ENCODE data around the gene PIP5K1B. TPM values are rescaled to one million over a fixed set of nuclear protein-coding genes. Genes with fewer than 3 reads are reported as not detected.

Gene PIP5K1B
- total RNA-seq, 1 experiment from 2014 or later = not detected

DNA sequence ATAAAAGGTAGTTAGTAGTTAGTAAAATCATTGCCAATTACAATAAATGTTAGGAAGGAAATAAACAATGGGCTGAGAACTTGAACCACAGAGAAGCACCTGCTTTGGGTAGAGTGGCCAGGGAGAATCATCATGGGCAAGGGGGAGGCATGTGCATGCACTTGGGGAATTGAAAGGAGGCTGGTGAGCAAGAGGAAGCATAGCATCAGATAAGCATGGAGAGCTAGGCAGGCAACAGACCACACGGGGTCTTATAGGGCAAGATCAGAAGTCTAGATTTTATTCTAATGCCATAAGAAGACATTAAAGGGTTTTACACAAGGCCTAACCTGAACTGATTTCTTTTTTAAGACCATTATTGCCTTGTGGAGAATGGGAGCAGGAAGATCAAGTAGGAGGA is 93.4 kb downstream of the PIP5K1B start:
- TF ChIP-seq EZH2 (IDR thresholded peaks at IDR 0.05; ENCODE audit: low read length, unreplicated experiment) = no peak
- no peak for TF ChIP-seq EZH2phosphoT487 (IDR thresholded peaks at IDR 0.05; ENCODE audit: borderline replicate concordance, low read length)
- TF ChIP-seq, protein P1, sequence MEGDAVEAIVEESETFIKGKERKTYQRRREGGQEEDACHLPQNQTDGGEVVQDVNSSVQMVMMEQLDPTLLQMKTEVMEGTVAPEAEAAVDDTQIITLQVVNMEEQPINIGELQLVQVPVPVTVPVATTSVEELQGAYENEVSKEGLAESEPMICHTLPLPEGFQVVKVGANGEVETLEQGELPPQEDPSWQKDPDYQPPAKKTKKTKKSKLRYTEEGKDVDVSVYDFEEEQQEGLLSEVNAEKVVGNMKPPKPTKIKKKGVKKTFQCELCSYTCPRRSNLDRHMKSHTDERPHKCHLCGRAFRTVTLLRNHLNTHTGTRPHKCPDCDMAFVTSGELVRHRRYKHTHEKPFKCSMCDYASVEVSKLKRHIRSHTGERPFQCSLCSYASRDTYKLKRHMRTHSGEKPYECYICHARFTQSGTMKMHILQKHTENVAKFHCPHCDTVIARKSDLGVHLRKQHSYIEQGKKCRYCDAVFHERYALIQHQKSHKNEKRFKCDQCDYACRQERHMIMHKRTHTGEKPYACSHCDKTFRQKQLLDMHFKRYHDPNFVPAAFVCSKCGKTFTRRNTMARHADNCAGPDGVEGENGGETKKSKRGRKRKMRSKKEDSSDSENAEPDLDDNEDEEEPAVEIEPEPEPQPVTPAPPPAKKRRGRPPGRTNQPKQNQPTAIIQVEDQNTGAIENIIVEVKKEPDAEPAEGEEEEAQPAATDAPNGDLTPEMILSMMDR (conservative IDR thresholded peaks at IDR 0.05; ENCODE audit: low read depth, low read length) = no peak
- no peak overlapping the region for H3K9ac ChIP-seq (ENCODE audit: low read length)
- H2AFZ ChIP-seq (ENCODE audit: low read length) = no peak overlapping the region
- peaks cover 73% of the 10 kb centered on the region for H3K27me3 ChIP-seq (ENCODE audit: low read length)
- POLR2A ChIA-PET (ENCODE audit: unreplicated experiment) = no interaction called here
- no peak for ATAC-seq
- no TSS peak for BruUV-seq (replicated peaks)
- no peaks in the 10 kb centered on the region for H3K79me2 ChIP-seq (ENCODE audit: low read length)
- no peaks in the 10 kb centered on the region for H3K9me3 ChIP-seq (ENCODE audit: low read length)
- intact Hi-C loops (cut with micrococcal nuclease) = no loop called here
- no peaks in the 10 kb centered on the region for H3K4me1 ChIP-seq (ENCODE audit: insufficient read depth, low read length)
- no peak overlapping the region for H3K4me3 ChIP-seq (ENCODE audit: low read length)
- H3K9me2 ChIP-seq (replicated peaks; ENCODE audit: low read length) = no peaks in the 10 kb centered on the region
- H3F3A ChIP-seq (ENCODE audit: low read length, unreplicated experiment) = no peaks in the 10 kb centered on the region
- no peaks in the 10 kb centered on the region for H4K20me1 ChIP-seq (ENCODE audit: low read length)
- H3K4me2 ChIP-seq (ENCODE audit: low read length) = no peak overlapping the region
- CTCF ChIA-PET = no interaction called here
- DNase-seq = no peak
- no peak overlapping the region for H3K27ac ChIP-seq (ENCODE audit: low read length)
- no peaks in the 10 kb centered on the region for H3K36me3 ChIP-seq (ENCODE audit: low read depth, low read length)

DNA sequence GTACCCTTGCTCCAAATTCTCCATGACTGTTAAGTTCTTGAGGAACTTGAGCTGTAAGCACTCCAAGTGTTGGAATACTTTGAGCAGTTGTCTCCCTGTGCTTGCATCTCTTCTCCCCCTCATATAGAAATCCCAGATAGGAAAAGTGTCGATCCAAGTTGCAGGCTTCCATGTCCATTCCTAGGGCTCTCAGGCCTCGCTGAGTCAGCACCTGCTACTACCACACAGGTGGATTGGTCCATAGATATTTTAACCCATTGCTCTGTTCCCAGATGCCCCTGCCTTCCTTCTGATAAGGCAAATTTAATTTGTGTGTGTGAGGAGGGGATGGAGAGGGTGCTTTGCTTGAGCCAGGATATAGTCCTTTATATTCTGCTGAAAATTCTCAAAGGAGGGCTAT is 95.8 kb downstream of the PIP5K1B start:
- no peak for ATAC-seq
- Histone ChIP-seq H3K27me3 (ENCODE audit: low read length) (peaks cover 73% of the 10 kb centered on the region), H3K9me3 (ENCODE audit: low read length) (no peaks in the 10 kb centered on the region), H3K4me2 (ENCODE audit: low read length) (no peak overlapping the region), H2AFZ (ENCODE audit: low read length) (no peak overlapping the region), H3K79me2 (ENCODE audit: low read length) (no peaks in the 10 kb centered on the region), H3K9me2 (replicated peaks; ENCODE audit: low read length) (no peaks in the 10 kb centered on the region), H3K4me3 (ENCODE audit: low read length) (no peak overlapping the region), H3K36me3 (ENCODE audit: low read depth, low read length) (no peaks in the 10 kb centered on the region), H4K20me1 (ENCODE audit: low read length) (no peaks in the 10 kb centered on the region), H3K27ac (ENCODE audit: low read length) (no peak overlapping the region), H3F3A (ENCODE audit: low read length, unreplicated experiment) (no peaks in the 10 kb centered on the region), H3K4me1 (ENCODE audit: insufficient read depth, low read length) (no peaks in the 10 kb centered on the region), H3K9ac (ENCODE audit: low read length) (no peak overlapping the region)
- POLR2A ChIA-PET (ENCODE audit: unreplicated experiment) = no interaction called here
- intact Hi-C loops (cut with micrococcal nuclease) = no loop called here
- TF ChIP-seq EZH2 (IDR thresholded peaks at IDR 0.05; ENCODE audit: low read length, unreplicated experiment) (no peak), EZH2phosphoT487 (IDR thresholded peaks at IDR 0.05; ENCODE audit: borderline replicate concordance, low read length) (no peak)
- TF ChIP-seq, protein P1 (conservative IDR thresholded peaks at IDR 0.05; ENCODE audit: low read depth, low read length) = no peak
- BruUV-seq (replicated peaks) = no TSS peak
- DNase-seq = no peak
- CTCF ChIA-PET = no interaction called here

- Histone ChIP-seq H3F3A (ENCODE audit: low read length, unreplicated experiment) (no peaks in the 10 kb centered on the region), H3K9me2 (replicated peaks; ENCODE audit: low read length) (no peaks in the 10 kb centered on the region), H3K27ac (ENCODE audit: low read length) (no peak overlapping the region), H4K20me1 (ENCODE audit: low read length) (no peaks in the 10 kb centered on the region), H3K4me2 (ENCODE audit: low read length) (no peak overlapping the region), H3K36me3 (ENCODE audit: low read depth, low read length) (no peaks in the 10 kb centered on the region), H3K9ac (ENCODE audit: low read length) (no peak overlapping the region), H2AFZ (ENCODE audit: low read length) (no peak overlapping the region), H3K79me2 (ENCODE audit: low read length) (no peaks in the 10 kb centered on the region), H3K27me3 (ENCODE audit: low read length) (peaks cover 66% of the 10 kb centered on the region), H3K4me1 (ENCODE audit: insufficient read depth, low read length) (no peaks in the 10 kb centered on the region), H3K4me3 (ENCODE audit: low read length) (no peak overlapping the region), H3K9me3 (ENCODE audit: low read length) (no peaks in the 10 kb centered on the region)
- ATAC-seq (no peak), DNase-seq (no peak)
- TF ChIP-seq EZH2 (IDR thresholded peaks at IDR 0.05; ENCODE audit: low read length, unreplicated experiment) (no peak), EZH2phosphoT487 (IDR thresholded peaks at IDR 0.05; ENCODE audit: borderline replicate concordance, low read length) (no peak)
- TF ChIP-seq, protein P1 (conservative IDR thresholded peaks at IDR 0.05; ENCODE audit: low read depth, low read length) = no peak
- BruUV-seq (replicated peaks) = no TSS peak
- intact Hi-C loops (cut with micrococcal nuclease) = no loop called here
- ChIA-PET CTCF (no interaction called here), POLR2A (ENCODE audit: unreplicated experiment) (no interaction called here)
Measured at GRCh38 chr9:68802525-68803015, 97.5 kb downstream of the PIP5K1B start.

Data from PC-3 (cell line).